WTC11 (cell line): Measurements from ENCODE around the gene EPN2. TPM values are rescaled to one million over a fixed set of nuclear protein-coding genes. Genes with fewer than 3 reads are reported as not detected.

ENCODE experiments used
- ATAC-seq: fragments of 200-7000 bp; cut with Tn5 transposase; 2 replicates; pipeline ENCODE4 v1.10.0; 2021; ENCODE audit warnings: mild to moderate bottlenecking, moderate library complexity
- CTCF ChIA-PET: fragments of 300-600 bp; sonication (Branson Sonifier 250); formaldehyde crosslinking; loops from one replicate; lab custom pipeline; 2021; ENCODE audit warnings: antibody characterized with exemption; lab: Charles Lee
- POLR2A ChIA-PET: fragments of 350-600 bp; sonication (Branson Sonifier 250); formaldehyde crosslinking; loops from one replicate; lab custom pipeline; 2021; ENCODE audit warnings: antibody characterized with exemption; lab: Charles Lee
- DNase-seq: peaks from one replicate; pipeline ENCODE4 v3.0.0; 2021; ENCODE audit warnings: low spot score
- H3K27ac Mint-ChIP-seq: 2 replicates; pipeline ENCODE4 v1.8.0; 2021; ENCODE audit warnings: mixed read lengths
- H3K27me3 Mint-ChIP-seq: 2 replicates; pipeline ENCODE4 v1.8.0; 2021; ENCODE audit warnings: low read depth, mild to moderate bottlenecking, moderate library complexity, mixed read lengths
- H3K36me3 Mint-ChIP-seq: 2 replicates; pipeline ENCODE4 v1.8.0; 2021; ENCODE audit warnings: mixed read lengths
- H3K4me1 Mint-ChIP-seq: 2 replicates; pipeline ENCODE4 v1.8.0; 2022; ENCODE audit warnings: mixed read lengths
- H3K4me3 Mint-ChIP-seq: 2 replicates; pipeline ENCODE4 v1.8.0; 2021; ENCODE audit warnings: mild to moderate bottlenecking, moderate library complexity, mixed read lengths
- H3K9me3 Mint-ChIP-seq: 2 replicates; pipeline ENCODE4 v1.8.0; 2021; ENCODE audit warnings: mixed read lengths
- EMX1 ChIP-seq: fragments of 250-450 bp; sonication (Bioruptor Pico); IDR thresholded peaks from 2 replicates; pipeline ENCODE4 v1.8.0; 2021; ENCODE audit warnings: mild to moderate bottlenecking
- ESRRA ChIP-seq: sonication (generic); formaldehyde crosslinking; IDR thresholded peaks from 2 replicates; pipeline ENCODE4 v1.8.1; 2022; ENCODE audit warnings: mild to moderate bottlenecking, missing genetic modification reagents, borderline replicate concordance
- GRHL2 ChIP-seq: fragments of 250-450 bp; sonication (Bioruptor Pico); IDR thresholded peaks from 2 replicates; pipeline ENCODE4 v1.8.0; 2022; ENCODE audit warnings: mild to moderate bottlenecking, moderate library complexity; ENCODE audit not compliant: insufficient replicate concordance, severe bottlenecking
- GTF2I ChIP-seq: fragments of 250-450 bp; sonication (Bioruptor Pico); conservative IDR thresholded peaks from 2 replicates; pipeline ENCODE4 v1.4.0; 2021; ENCODE audit warnings: mild to moderate bottlenecking
- HMGA2 ChIP-seq: fragments of 250-450 bp; sonication (Bioruptor Pico); IDR thresholded peaks from 2 replicates; pipeline ENCODE4 v1.4.0; 2021; ENCODE audit warnings: mild to moderate bottlenecking, moderate library complexity
- NFYB ChIP-seq: sonication (generic); formaldehyde crosslinking; conservative IDR thresholded peaks from 2 replicates; pipeline ENCODE4 v1.8.0; 2022; ENCODE audit warnings: low read depth, missing genetic modification reagents
- PRRX2 ChIP-seq: fragments of 250-450 bp; sonication (Bioruptor Pico); IDR thresholded peaks from 2 replicates; pipeline ENCODE4 v1.8.0; 2021; ENCODE audit warnings: mild to moderate bottlenecking
- RORB ChIP-seq: fragments of 250-450 bp; sonication (Bioruptor Pico); IDR thresholded peaks from 2 replicates; pipeline ENCODE4 v1.9.0; 2021; ENCODE audit warnings: mild to moderate bottlenecking
- ZBTB21 ChIP-seq: sonication (generic); formaldehyde crosslinking; IDR thresholded peaks from 2 replicates; pipeline ENCODE4 v1.8.1; 2023; ENCODE audit warnings: mild to moderate bottlenecking, missing genetic modification reagents, borderline replicate concordance
- total RNA-seq: library from RNA; stranded (reverse); gene quantifications from 3 replicates; pipeline ENCODE4 v1.2.3, GENCODE V29; 2021
- TF ChIP-seq, protein P1 (sequence below): fragments of 250-450 bp; sonication (Bioruptor Pico); conservative IDR thresholded peaks from 2 replicates; pipeline ENCODE4 v1.9.0; 2021; ENCODE audit warnings: mild to moderate bottlenecking
- TF ChIP-seq, protein P2 (sequence below): fragments of 250-450 bp; sonication (Bioruptor Pico); IDR thresholded peaks from 2 replicates; pipeline ENCODE4 v1.9.0; 2021; ENCODE audit warnings: mild to moderate bottlenecking
- TF ChIP-seq, protein P3 (sequence below): fragments of 200-600 bp; IDR thresholded peaks from 2 replicates; pipeline ENCODE4 v1.8.0; 2022; ENCODE audit warnings: antibody characterized with exemption
- TF ChIP-seq, protein P4 (sequence below): sonication (generic); formaldehyde crosslinking; IDR thresholded peaks from 2 replicates; pipeline ENCODE4 v1.8.1; 2023; ENCODE audit warnings: mild to moderate bottlenecking, moderate library complexity, missing genetic modification reagents
- TF ChIP-seq, protein P5 (sequence below): sonication (generic); formaldehyde crosslinking; IDR thresholded peaks from 2 replicates; pipeline ENCODE4 v1.8.1; 2022; ENCODE audit warnings: low read depth, mild to moderate bottlenecking, moderate library complexity, missing genetic modification reagents, borderline replicate concordance
- TF ChIP-seq, protein P6 (sequence below): sonication (generic); formaldehyde crosslinking; IDR thresholded peaks from 2 replicates; pipeline ENCODE4 v1.8.0; 2023; ENCODE audit warnings: mild to moderate bottlenecking, missing genetic modification reagents
- TF ChIP-seq, protein P7 (sequence below): sonication (generic); formaldehyde crosslinking; IDR thresholded peaks from 2 replicates; pipeline ENCODE4 v1.8.0; 2022; ENCODE audit warnings: missing genetic modification reagents
- TF ChIP-seq, protein P8 (sequence below): sonication (generic); formaldehyde crosslinking; IDR thresholded peaks from 2 replicates; pipeline ENCODE4 v1.8.0; 2022; ENCODE audit warnings: mild to moderate bottlenecking, missing genetic modification reagents
- TF ChIP-seq, protein P9 (sequence below): fragments of 250-450 bp; sonication (Bioruptor Pico); IDR thresholded peaks from 2 replicates; pipeline ENCODE4 v2.1.2; 2022; ENCODE audit warnings: mild to moderate bottlenecking, moderate library complexity

The EPN2 gene
- total RNA-seq, 1 experiment from 2014 or later, result 48.8 TPM

DNA sequence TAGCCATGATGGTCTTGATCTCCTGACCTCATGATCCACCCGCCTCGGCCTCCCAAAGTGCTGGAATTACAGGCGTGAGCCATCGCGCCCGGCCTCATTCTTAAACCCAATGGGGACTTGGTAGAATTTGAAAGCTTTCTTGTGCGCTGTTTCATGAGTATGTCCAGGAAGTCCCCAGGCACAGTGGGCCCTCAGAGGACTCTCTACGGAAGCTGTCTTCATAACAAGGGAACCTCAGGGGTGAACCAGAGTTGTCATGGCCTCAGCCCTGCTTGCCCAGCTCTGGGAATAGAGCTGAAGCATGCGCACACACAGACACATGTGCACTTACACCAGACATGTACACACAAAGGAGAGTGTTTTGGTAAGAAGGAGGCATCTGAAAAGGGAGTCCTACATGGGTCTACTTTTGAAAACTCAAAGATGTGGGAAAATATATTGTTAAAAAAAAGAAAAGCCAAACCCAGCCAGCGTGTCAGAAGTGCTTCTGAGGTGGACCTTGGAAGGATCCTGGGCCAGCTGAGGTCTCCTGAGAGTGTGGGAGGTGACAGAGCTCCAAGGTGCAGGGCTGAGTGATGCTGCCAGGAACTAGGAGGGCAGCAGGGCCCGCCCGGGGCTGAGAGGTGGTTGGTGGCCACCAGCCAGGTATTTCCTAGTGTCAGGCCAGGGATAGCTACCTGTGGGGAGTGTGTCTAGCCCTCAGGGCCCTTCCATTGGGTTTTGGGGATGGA lies 54.6 kb downstream of the EPN2 start (continued):
- TF ChIP-seq, protein P1, sequence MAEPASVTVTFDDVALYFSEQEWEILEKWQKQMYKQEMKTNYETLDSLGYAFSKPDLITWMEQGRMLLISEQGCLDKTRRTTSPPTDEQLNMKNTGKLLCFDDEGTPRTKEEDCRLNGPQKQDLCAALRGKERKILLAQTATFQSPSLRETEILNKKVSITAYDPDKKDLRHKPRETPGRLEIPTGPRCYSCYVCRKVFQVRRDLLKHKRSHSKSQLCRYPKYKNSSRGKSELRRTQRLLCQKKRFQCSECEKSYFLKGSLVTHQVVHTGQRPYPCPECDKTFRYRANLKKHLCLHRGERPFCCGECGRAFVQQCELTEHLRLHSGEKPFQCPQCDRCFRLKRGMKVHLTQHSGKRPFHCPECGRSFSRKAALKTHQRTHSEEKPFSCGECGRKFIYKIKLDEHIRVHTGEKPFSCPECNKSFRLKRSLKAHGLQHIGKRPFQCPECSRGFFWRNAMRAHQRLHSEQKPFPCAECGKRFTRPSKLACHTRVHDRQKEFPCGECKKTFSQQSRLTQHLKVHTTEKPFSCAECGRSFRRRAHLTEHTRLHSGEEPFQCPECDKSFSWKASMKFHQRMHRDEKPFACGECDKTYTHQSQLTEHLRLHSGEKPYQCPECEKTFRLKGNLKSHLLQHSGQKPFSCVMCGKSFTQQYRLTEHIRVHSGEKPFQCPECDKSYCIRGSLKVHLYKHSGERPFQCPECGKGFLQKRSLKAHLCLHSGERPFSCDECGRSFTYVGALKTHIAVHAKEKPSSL (CRISPR knock-in tag), result no peak
- TF ChIP-seq, protein P2, sequence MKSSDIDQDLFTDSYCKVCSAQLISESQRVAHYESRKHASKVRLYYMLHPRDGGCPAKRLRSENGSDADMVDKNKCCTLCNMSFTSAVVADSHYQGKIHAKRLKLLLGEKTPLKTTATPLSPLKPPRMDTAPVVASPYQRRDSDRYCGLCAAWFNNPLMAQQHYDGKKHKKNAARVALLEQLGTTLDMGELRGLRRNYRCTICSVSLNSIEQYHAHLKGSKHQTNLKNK (CRISPR knock-in tag), result no peak
- TF ChIP-seq, protein P3, sequence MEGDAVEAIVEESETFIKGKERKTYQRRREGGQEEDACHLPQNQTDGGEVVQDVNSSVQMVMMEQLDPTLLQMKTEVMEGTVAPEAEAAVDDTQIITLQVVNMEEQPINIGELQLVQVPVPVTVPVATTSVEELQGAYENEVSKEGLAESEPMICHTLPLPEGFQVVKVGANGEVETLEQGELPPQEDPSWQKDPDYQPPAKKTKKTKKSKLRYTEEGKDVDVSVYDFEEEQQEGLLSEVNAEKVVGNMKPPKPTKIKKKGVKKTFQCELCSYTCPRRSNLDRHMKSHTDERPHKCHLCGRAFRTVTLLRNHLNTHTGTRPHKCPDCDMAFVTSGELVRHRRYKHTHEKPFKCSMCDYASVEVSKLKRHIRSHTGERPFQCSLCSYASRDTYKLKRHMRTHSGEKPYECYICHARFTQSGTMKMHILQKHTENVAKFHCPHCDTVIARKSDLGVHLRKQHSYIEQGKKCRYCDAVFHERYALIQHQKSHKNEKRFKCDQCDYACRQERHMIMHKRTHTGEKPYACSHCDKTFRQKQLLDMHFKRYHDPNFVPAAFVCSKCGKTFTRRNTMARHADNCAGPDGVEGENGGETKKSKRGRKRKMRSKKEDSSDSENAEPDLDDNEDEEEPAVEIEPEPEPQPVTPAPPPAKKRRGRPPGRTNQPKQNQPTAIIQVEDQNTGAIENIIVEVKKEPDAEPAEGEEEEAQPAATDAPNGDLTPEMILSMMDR, result no peak
- TF ChIP-seq GTF2I, result no peak
- TF ChIP-seq, protein P4, sequence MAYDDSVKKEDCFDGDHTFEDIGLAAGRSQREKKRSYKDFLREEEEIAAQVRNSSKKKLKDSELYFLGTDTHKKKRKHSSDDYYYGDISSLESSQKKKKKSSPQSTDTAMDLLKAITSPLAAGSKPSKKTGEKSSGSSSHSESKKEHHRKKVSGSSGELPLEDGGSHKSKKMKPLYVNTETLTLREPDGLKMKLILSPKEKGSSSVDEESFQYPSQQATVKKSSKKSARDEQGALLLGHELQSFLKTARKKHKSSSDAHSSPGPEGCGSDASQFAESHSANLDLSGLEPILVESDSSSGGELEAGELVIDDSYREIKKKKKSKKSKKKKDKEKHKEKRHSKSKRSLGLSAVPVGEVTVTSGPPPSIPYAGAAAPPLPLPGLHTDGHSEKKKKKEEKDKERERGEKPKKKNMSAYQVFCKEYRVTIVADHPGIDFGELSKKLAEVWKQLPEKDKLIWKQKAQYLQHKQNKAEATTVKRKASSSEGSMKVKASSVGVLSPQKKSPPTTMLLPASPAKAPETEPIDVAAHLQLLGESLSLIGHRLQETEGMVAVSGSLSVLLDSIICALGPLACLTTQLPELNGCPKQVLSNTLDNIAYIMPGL (CRISPR knock-in tag), result no peak

DNA sequence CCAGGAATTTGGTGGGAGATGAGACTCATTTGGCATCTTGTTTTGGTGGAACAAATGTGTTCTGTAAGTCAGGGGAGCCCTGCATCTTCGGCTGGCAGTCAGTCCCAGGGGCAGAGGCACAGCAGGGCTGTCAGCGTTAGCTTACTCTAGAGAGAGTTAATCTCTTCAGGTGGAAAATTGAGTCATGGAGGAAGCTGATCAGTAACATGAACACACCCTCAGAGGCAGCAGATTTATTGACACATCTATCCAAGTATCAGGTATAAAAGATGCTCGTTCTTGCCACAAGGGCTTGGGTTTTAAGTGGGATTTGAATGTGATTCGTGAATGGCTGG lies 55.2 kb downstream of the EPN2 start:
- peaks cover 7% of the 10 kb centered on the region for H3K36me3 Mint-ChIP-seq
- POLR2A ChIA-PET, result no interaction called here
- CTCF ChIA-PET, result no interaction called here
- H3K27me3 Mint-ChIP-seq, result no peaks in the 10 kb centered on the region
- no peak overlapping the region for H3K4me3 Mint-ChIP-seq
- H3K4me1 Mint-ChIP-seq, result peaks cover 32% of the 10 kb centered on the region
- no peak for ATAC-seq
- no peak for DNase-seq
- no peaks in the 10 kb centered on the region for H3K9me3 Mint-ChIP-seq
- H3K27ac Mint-ChIP-seq, result peak overlapping the region; percentile 78; the same call in 1 of the 2 replicates
- no peak for TF ChIP-seq EMX1 (CRISPR knock-in tag)
- TF ChIP-seq, protein P5, sequence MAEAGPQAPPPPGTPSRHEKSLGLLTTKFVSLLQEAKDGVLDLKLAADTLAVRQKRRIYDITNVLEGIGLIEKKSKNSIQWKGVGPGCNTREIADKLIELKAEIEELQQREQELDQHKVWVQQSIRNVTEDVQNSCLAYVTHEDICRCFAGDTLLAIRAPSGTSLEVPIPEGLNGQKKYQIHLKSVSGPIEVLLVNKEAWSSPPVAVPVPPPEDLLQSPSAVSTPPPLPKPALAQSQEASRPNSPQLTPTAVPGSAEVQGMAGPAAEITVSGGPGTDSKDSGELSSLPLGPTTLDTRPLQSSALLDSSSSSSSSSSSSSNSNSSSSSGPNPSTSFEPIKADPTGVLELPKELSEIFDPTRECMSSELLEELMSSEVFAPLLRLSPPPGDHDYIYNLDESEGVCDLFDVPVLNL (CRISPR knock-in tag), result no peak
- no peak for TF ChIP-seq ESRRA (CRISPR knock-in tag)
- TF ChIP-seq, protein P6, sequence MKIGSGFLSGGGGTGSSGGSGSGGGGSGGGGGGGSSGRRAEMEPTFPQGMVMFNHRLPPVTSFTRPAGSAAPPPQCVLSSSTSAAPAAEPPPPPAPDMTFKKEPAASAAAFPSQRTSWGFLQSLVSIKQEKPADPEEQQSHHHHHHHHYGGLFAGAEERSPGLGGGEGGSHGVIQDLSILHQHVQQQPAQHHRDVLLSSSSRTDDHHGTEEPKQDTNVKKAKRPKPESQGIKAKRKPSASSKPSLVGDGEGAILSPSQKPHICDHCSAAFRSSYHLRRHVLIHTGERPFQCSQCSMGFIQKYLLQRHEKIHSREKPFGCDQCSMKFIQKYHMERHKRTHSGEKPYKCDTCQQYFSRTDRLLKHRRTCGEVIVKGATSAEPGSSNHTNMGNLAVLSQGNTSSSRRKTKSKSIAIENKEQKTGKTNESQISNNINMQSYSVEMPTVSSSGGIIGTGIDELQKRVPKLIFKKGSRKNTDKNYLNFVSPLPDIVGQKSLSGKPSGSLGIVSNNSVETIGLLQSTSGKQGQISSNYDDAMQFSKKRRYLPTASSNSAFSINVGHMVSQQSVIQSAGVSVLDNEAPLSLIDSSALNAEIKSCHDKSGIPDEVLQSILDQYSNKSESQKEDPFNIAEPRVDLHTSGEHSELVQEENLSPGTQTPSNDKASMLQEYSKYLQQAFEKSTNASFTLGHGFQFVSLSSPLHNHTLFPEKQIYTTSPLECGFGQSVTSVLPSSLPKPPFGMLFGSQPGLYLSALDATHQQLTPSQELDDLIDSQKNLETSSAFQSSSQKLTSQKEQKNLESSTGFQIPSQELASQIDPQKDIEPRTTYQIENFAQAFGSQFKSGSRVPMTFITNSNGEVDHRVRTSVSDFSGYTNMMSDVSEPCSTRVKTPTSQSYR (CRISPR knock-in tag), result no peak
- no peak for TF ChIP-seq GRHL2 (CRISPR knock-in tag)
- no peak for TF ChIP-seq NFYB (CRISPR knock-in tag)
- no peak for TF ChIP-seq RORB (CRISPR knock-in tag)
- TF ChIP-seq, protein P7, sequence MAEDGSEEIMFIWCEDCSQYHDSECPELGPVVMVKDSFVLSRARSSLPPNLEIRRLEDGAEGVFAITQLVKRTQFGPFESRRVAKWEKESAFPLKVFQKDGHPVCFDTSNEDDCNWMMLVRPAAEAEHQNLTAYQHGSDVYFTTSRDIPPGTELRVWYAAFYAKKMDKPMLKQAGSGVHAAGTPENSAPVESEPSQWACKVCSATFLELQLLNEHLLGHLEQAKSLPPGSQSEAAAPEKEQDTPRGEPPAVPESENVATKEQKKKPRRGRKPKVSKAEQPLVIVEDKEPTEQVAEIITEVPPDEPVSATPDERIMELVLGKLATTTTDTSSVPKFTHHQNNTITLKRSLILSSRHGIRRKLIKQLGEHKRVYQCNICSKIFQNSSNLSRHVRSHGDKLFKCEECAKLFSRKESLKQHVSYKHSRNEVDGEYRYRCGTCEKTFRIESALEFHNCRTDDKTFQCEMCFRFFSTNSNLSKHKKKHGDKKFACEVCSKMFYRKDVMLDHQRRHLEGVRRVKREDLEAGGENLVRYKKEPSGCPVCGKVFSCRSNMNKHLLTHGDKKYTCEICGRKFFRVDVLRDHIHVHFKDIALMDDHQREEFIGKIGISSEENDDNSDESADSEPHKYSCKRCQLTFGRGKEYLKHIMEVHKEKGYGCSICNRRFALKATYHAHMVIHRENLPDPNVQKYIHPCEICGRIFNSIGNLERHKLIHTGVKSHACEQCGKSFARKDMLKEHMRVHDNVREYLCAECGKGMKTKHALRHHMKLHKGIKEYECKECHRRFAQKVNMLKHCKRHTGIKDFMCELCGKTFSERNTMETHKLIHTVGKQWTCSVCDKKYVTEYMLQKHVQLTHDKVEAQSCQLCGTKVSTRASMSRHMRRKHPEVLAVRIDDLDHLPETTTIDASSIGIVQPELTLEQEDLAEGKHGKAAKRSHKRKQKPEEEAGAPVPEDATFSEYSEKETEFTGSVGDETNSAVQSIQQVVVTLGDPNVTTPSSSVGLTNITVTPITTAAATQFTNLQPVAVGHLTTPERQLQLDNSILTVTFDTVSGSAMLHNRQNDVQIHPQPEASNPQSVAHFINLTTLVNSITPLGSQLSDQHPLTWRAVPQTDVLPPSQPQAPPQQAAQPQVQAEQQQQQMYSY (CRISPR knock-in tag), result no peak
- TF ChIP-seq, protein P8, sequence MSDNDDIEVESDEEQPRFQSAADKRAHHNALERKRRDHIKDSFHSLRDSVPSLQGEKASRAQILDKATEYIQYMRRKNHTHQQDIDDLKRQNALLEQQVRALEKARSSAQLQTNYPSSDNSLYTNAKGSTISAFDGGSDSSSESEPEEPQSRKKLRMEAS (CRISPR knock-in tag), result no peak
- no peak for TF ChIP-seq ZBTB21 (CRISPR knock-in tag)
- TF ChIP-seq HMGA2, result no peak
- TF ChIP-seq PRRX2 (CRISPR knock-in tag), result no peak
- TF ChIP-seq, protein P9, sequence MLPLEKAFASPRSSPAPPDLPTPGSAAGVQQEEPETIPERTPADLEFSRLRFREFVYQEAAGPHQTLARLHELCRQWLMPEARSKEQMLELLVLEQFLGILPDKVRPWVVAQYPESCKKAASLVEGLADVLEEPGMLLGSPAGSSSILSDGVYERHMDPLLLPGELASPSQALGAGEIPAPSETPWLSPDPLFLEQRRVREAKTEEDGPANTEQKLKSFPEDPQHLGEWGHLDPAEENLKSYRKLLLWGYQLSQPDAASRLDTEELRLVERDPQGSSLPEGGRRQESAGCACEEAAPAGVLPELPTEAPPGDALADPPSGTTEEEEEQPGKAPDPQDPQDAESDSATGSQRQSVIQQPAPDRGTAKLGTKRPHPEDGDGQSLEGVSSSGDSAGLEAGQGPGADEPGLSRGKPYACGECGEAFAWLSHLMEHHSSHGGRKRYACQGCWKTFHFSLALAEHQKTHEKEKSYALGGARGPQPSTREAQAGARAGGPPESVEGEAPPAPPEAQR (CRISPR knock-in tag), result no peak
